Body of pancreas (tissue), 4 donors: ENCODE data around the gene PKP3. TPM values are rescaled to one million over a fixed set of nuclear protein-coding genes. Genes with fewer than 3 reads are reported as not detected.
"Not testable (repeated sequence)": the region's sequence is repeated elsewhere in the genome, so short reads cannot be mapped to it uniquely, and the experiment has no call there.

Source experiments
- ATAC-seq: fragments of 150-250 bp; one replicate; pipeline ENCODE4 v1.9.1; 2016
- DNase-seq, 4 donors: peaks; one replicate each; pipeline ENCODE4 v3.0.0-alpha.2; 2019
- H3K27ac ChIP-seq, 4 donors: fragments of 200-600 bp; sonication (generic); 1 replicate in 3 of 4; 2 replicates in 1 of 4; pipeline versions ENCODE4 v1.5.1 to v1.6.1; 2016 to 2019; ENCODE audit warnings: mild to moderate bottlenecking in 1 of 4, mixed read lengths in 1 of 4, moderate library complexity in 1 of 4
- H3K27me3 ChIP-seq, 2 donors: fragments of 200-600 bp; sonication (generic); one replicate each; pipeline ENCODE4 v1.6.0; 2016; ENCODE audit warnings: mild to moderate bottlenecking in 1 of 2
- H3K36me3 ChIP-seq, 2 donors: fragments of 200-600 bp; sonication (generic); replicated peaks in 1 of 2; 2 replicates each; pipeline ENCODE4 v1.5.1; 2016; ENCODE audit warnings: low read depth in 2 of 2; ENCODE audit not compliant: insufficient read depth in 1 of 2
- H3K4me1 ChIP-seq: fragments of 200-600 bp; sonication (generic); one replicate; pipeline ENCODE4 v1.6.0; 2016
- H3K4me3 ChIP-seq, 2 donors: fragments of 200-600 bp; sonication (generic); 1 replicate in 1 of 2; 2 replicates in 1 of 2; pipeline ENCODE4 v1.5.1; 2016 to 2019
- H3K9me3 ChIP-seq, 3 donors: fragments of 200-600 bp; sonication (generic); 1 replicate in 2 of 3; 2 replicates in 1 of 3; pipeline ENCODE4 v1.5.1; 2016
- POLR2A ChIP-seq, 3 donors: fragments of 450-650 bp; IDR thresholded peaks; one replicate each; pipeline ENCODE4 v1.6.1; 2016; ENCODE audit warnings: antibody characterized with exemption in 3 of 3, mild to moderate bottlenecking in 2 of 3
- WGBS, 2 donors: methylation state at CpG; one replicate each; pipeline ENCODE4 v1.1.5; 2017; 5-methylcytosine and 5-hydroxymethylcytosine counted together
- intact Hi-C: fragments of 100-400 bp; cut with DNase I; formaldehyde crosslinking; loops from one replicate; pipeline ENCODE4 v1.15.1; 2023
- total RNA-seq, 2 donors: library from RNA; depleted of rRNA; stranded (reverse); fragments of >200 nt; gene quantifications; one replicate each; pipeline ENCODE4 v1.1.0, GENCODE V29; 2016
- TF ChIP-seq, protein P1 (sequence below), 7 experiments: fragments of 450-650 bp in 4 of 7; fragments of 200-600 bp in 3 of 7; sonication (generic) in 3 of 7; IDR thresholded peaks; one replicate each; pipeline ENCODE4 v1.5.1; 2016 to 2019; ENCODE audit warnings: antibody characterized with exemption in 7 of 7

Gene PKP3
- total RNA-seq, 2 donors from 2014 or later, result 46.2 to 48.8 TPM

DNA sequence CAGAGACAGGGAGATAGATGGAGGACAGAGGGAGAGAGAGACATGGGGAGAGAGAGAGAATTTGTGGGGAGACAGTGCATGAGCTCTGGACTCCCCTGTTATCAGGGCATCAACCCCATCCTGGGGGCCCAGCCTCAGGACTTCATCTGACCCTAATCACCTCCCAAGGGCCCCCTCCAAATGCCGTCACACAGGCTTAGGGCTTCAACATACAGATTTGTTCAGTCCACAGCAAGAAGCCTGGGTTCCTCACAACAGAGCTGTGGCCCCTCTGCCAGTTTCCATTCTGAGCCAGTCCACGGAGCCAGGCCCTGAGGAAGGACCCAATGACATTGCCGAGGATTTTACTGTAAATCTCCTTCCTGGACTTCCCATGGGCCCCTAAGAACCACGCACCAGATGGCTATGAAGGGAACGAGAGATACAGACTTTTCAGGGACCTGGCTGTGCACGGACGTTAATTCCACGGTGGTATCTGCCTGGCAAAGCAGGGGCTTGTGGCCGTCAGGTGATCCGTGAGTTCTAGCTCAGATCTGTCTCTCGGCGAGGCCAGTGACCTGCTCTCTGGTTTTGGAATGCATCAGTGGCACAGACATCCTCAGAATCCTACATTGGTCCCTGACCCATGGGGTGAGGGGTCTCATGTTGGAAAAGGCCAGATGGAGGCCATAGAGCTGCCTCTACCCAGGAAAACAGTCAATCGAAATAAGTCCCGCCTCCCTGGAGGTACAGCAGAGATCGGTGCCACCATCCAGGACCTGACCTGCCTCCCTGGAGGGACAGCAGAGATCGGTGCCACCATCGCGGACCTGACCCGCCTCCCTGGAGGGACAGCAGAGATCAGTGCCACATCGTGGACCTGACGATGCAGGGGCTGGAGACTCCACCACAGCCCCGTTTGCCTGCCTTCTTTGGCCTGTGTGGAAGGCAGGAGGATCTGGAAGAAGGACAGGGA lies 33.4 kb upstream of the PKP3 start:
- intact Hi-C loops, result loop anchor here (5.0 to 10.0 kb wide), 2 partner anchors 58 to 126 kb away; partner anchors contain the start of genes PSMD13 and SIRT3
- H3K36me3 ChIP-seq, result no peaks in the 10 kb centered on the region
- no peaks in the 10 kb centered on the region for H3K27me3 ChIP-seq
- ATAC-seq, result no peak
- peaks cover 3% of the 10 kb centered on the region for H3K4me1 ChIP-seq
- 74 to 86% methylated on average over 10 to 22 of the region's 22 CpGs for WGBS, 2 donors
- H3K27ac ChIP-seq, result no peak overlapping the region
- DNase-seq, result no peak
- peaks cover 0 to 10% (median 0%) of the 10 kb centered on the region in 3 donors for H3K9me3 ChIP-seq
- H3K4me3 ChIP-seq, result no peak overlapping the region
- no peak for TF ChIP-seq POLR2A (IDR thresholded peaks at IDR 0.05)
- TF ChIP-seq, protein P1, sequence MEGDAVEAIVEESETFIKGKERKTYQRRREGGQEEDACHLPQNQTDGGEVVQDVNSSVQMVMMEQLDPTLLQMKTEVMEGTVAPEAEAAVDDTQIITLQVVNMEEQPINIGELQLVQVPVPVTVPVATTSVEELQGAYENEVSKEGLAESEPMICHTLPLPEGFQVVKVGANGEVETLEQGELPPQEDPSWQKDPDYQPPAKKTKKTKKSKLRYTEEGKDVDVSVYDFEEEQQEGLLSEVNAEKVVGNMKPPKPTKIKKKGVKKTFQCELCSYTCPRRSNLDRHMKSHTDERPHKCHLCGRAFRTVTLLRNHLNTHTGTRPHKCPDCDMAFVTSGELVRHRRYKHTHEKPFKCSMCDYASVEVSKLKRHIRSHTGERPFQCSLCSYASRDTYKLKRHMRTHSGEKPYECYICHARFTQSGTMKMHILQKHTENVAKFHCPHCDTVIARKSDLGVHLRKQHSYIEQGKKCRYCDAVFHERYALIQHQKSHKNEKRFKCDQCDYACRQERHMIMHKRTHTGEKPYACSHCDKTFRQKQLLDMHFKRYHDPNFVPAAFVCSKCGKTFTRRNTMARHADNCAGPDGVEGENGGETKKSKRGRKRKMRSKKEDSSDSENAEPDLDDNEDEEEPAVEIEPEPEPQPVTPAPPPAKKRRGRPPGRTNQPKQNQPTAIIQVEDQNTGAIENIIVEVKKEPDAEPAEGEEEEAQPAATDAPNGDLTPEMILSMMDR (IDR thresholded peaks at IDR 0.05), result no peak

DNA sequence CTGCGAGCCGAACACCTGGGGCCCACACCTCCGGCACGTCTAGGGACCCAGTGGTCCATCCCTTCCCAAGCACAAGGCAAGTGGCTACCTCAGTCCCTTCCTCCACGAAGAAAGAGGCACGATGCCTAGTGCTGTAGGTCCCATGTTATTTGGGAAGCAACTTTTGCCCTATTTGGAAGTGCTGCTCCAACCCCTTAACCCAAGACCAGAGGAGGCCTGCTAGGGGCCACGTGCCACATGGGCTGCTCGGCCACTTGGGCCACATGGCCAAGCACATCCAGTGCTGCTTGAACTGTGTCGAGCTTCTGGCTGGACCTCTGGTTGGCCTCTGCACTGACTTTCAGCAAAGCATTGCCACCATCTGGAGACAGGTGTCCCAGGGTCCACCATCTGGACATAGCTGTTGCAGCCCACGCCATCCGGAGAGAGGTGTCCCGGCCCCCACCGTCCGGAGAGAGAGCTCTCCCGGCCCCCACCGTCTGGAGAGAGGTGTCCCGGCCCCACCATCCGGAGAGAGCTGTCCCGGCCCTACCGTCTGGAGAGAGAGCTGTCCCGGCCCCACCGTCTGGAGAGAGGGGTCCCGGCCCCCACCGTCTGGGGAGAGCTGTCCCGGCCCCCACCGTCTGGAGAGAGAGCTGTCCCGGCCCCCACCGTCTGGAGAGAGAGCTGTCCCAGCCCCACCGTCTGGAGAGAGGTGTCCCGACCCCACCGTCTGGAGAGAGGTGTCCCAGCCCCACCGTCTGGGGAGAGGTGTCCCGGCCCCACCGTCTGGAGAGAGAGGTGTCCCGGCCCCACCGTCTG lies 31.2 kb upstream of the PKP3 start:
- Histone ChIP-seq H3K4me3 (no peak overlapping the region), H3K27me3 (no peaks in the 10 kb centered on the region), H3K36me3 (no peaks in the 10 kb centered on the region), H3K27ac (no peak overlapping the region), H3K9me3 (peaks cover 0 to 10% (median 0%) of the 10 kb centered on the region in 3 donors), H3K4me1 (no peaks in the 10 kb centered on the region)
- WGBS, 2 donors, result 62 to 76% methylated on average over 10 to 17 of the region's 36 CpGs
- DNase-seq (no peak), ATAC-seq (no peak)
- TF ChIP-seq POLR2A (IDR thresholded peaks at IDR 0.05), result no peak
- TF ChIP-seq, protein P1 (IDR thresholded peaks at IDR 0.05), result no peak
- intact Hi-C loops, result loop anchor here (5.0 to 10.0 kb wide), 2 partner anchors 61 to 128 kb away; partner anchors contain the start of genes PSMD13 and SIRT3

DNA sequence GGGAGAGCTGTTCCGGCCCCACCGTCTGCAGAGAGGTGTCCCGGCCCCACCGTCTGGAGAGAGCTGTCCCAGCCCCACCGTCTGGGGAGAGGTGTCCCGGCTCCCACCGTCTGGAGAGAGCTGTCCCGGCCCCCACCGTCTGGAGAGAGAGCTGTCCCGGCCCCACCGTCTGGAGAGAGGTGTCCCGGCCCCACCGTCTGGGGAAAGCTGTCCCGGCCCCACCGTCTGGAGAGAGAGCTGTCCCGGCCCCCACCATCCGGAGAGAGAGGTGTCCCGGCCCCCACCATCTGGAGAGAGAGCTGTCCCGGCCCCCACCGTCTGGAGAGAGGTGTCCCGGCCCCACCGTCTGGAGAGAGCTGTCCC lies 30.6 kb upstream of the PKP3 start:
- not testable (repeated sequence) for H3K27ac ChIP-seq, DNase-seq, H3K4me3 ChIP-seq, H3K36me3 ChIP-seq, H3K27me3 ChIP-seq, H3K9me3 ChIP-seq, ATAC-seq, H3K4me1 ChIP-seq
- 80% methylated on average over 11 of the region's 22 CpGs; no CpG with 5 or more reads in 1 of the 2 donors for WGBS, 2 donors
- intact Hi-C loops, result loop anchor here (5.0 to 10.0 kb wide), 2 partner anchors 61 to 129 kb away; partner anchors contain the start of genes PSMD13 and SIRT3

DNA sequence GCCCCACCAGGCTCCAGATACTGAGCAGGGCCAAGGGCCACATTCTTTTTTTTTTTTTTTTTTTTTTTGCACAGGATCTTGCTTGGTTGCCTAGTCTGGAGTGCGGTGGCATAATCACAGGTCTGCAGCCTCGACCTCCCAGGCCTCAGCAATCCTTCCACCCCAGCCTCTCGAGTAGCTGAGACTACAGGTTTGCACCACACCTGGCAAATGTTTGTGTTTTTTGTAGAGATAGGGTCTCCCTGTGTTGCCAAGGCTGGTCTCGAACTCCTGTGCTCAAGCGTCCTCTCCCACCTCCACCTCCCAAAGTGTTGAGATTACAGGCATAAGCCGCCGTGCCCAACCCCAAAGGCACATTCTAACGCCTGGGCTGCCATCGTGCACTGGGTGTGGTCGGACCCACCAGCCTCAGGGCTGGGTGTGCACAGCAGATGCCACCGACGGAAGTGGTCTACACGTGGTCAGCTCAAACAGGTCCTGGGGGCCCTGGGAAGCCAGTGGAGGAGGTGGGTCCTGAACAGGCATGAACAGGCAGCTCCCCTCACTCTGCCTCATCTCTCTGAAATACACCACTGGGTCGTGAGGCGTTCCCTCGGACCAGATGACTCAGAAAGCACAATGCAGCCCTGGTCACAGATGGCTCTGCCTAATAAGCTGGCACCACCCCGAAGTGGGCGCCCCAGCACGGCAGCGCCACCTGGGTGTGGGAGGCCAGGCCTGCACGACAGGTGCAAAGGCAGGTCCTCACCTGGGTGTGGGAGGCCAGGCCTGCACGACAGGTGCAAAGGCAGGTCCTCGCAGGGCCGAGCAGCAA lies 29.9 kb upstream of the PKP3 start:
- no peak overlapping the region for H3K27ac ChIP-seq
- TF ChIP-seq POLR2A (IDR thresholded peaks at IDR 0.05), result no peak
- TF ChIP-seq, protein P1 (IDR thresholded peaks at IDR 0.05), result peak in 6 of 7 experiments; percentile 8 to 72 (median 45)
- H3K9me3 ChIP-seq, result peaks cover 0 to 10% (median 0%) of the 10 kb centered on the region in 3 donors
- no peaks in the 10 kb centered on the region for H3K36me3 ChIP-seq
- intact Hi-C loops, result loop anchor here (5.0 to 10.0 kb wide), 2 partner anchors 62 to 129 kb away; partner anchors contain the start of genes PSMD13 and SIRT3
- H3K27me3 ChIP-seq, result peaks cover 0 to 5% of the 10 kb centered on the region in 2 donors
- 59 to 65% methylated on average over 10 to 24 of the region's 24 CpGs for WGBS, 2 donors
- H3K4me3 ChIP-seq, result no peak overlapping the region
- peak; percentile 52 for ATAC-seq
- H3K4me1 ChIP-seq, result peaks cover 6% of the 10 kb centered on the region
- peak; percentile 47 to 81 (median 73) for DNase-seq
